ENCODE measurements around the gene RGS6. TPM values are rescaled to one million over a fixed set of nuclear protein-coding genes. Genes with fewer than 3 reads are reported as not detected.
"Not testable (repeated sequence)": the region's sequence is repeated elsewhere in the genome, so short reads cannot be mapped to it uniquely, and the experiment has no call there.

RGS6 gene
- total RNA-seq, 1 experiment from 2014 or later, result not detected

- intact Hi-C loops (cut with micrococcal nuclease), result no loop called here
- TF ChIP-seq, protein P1, sequence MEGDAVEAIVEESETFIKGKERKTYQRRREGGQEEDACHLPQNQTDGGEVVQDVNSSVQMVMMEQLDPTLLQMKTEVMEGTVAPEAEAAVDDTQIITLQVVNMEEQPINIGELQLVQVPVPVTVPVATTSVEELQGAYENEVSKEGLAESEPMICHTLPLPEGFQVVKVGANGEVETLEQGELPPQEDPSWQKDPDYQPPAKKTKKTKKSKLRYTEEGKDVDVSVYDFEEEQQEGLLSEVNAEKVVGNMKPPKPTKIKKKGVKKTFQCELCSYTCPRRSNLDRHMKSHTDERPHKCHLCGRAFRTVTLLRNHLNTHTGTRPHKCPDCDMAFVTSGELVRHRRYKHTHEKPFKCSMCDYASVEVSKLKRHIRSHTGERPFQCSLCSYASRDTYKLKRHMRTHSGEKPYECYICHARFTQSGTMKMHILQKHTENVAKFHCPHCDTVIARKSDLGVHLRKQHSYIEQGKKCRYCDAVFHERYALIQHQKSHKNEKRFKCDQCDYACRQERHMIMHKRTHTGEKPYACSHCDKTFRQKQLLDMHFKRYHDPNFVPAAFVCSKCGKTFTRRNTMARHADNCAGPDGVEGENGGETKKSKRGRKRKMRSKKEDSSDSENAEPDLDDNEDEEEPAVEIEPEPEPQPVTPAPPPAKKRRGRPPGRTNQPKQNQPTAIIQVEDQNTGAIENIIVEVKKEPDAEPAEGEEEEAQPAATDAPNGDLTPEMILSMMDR (IDR thresholded peaks at IDR 0.05; ENCODE audit: unreplicated experiment), result no peak
- POLR2A ChIA-PET, result no interaction called here
- Mint-ChIP-seq H3K36me3 (ENCODE audit: insufficient read depth, unreplicated experiment) (no peaks in the 10 kb centered on the region), H3K4me3 (ENCODE audit: unreplicated experiment) (no peak overlapping the region), H3K9me3 (ENCODE audit: unreplicated experiment) (no peaks in the 10 kb centered on the region), H3K27me3 (ENCODE audit: insufficient read depth, unreplicated experiment) (no peaks in the 10 kb centered on the region), H3K27ac (ENCODE audit: low read depth, unreplicated experiment) (no peak overlapping the region), H3K4me1 (ENCODE audit: insufficient read depth, unreplicated experiment) (peaks cover under 1% of the 10 kb centered on the region)
- no TSS peak for BruUV-seq (replicated peaks)
- no peak for DNase-seq (ENCODE audit: unreplicated experiment)
- CTCF ChIA-PET, result no interaction called here
Observed at GRCh38 chr14:72471346-72471745, 539.1 kb downstream of the RGS6 start.

- H3K4me1 Mint-ChIP-seq (ENCODE audit: insufficient read depth, unreplicated experiment), result peaks cover 12% of the 10 kb centered on the region
- ChIA-PET CTCF (interaction anchor here (0.7 kb wide), 1 partner anchor 321 kb away, joined by 3 read pairs; no protein-coding TSS in a partner anchor), POLR2A (no interaction called here)
- no peak for DNase-seq (ENCODE audit: unreplicated experiment)
- H3K36me3 Mint-ChIP-seq (ENCODE audit: insufficient read depth, unreplicated experiment), result no peaks in the 10 kb centered on the region
- H3K27me3 Mint-ChIP-seq (ENCODE audit: insufficient read depth, unreplicated experiment), result peaks cover 6% of the 10 kb centered on the region
- no peak overlapping the region for H3K27ac Mint-ChIP-seq (ENCODE audit: low read depth, unreplicated experiment)
- no TSS peak for BruUV-seq (replicated peaks)
- intact Hi-C loops (cut with micrococcal nuclease), result no loop called here
- no peaks in the 10 kb centered on the region for H3K9me3 Mint-ChIP-seq (ENCODE audit: unreplicated experiment)
- no peak overlapping the region for H3K4me3 Mint-ChIP-seq (ENCODE audit: unreplicated experiment)
- TF ChIP-seq, protein P1 (IDR thresholded peaks at IDR 0.05; ENCODE audit: unreplicated experiment), result peak; percentile 7
Observed at GRCh38 chr14:72472845-72473244, 540.6 kb downstream of the RGS6 start.

GRCh38 chr14:72476657-72477499 lies 544.6 kb downstream of the RGS6 start:
- H3K27ac Mint-ChIP-seq (ENCODE audit: low read depth, unreplicated experiment), result no peak overlapping the region
- POLR2A ChIA-PET, result interaction anchor here (0.6 to 1.3 kb wide), 2 partner anchors 19 to 453 kb away, joined by 3 read pairs; no protein-coding TSS in a partner anchor
- CTCF ChIA-PET, result interaction anchor here (0.6 to 2.1 kb wide), 5 partner anchors 20 to 1176 kb away, joined by 3 to 10 read pairs (median 4); no protein-coding TSS in a partner anchor

DNA sequence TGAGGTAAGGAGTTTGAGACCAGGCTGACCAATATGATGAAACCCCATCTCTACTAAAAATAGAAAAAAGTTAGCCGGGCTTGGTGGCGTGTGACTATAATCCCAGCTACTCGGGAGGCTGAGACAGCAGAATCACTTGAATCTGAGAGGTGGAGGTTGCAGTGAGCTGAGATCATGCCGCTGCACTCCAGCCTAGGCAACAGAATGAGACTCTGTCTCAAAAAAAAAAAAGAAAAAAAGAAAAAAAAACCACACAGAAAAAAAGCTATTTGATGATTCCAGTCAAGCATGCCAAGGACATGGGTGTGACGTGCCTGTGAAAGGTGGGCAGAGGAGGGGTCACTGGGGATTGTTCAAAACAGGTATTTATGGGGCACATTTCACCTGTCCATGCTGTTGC lies 545.3 kb downstream of the RGS6 start:
- H3K36me3 Mint-ChIP-seq (ENCODE audit: insufficient read depth, unreplicated experiment); DNase-seq (ENCODE audit: unreplicated experiment); H3K27ac Mint-ChIP-seq (ENCODE audit: low read depth, unreplicated experiment); H3K9me3 Mint-ChIP-seq (ENCODE audit: unreplicated experiment); BruUV-seq (replicated peaks); intact Hi-C loops (cut with micrococcal nuclease); H3K4me3 Mint-ChIP-seq (ENCODE audit: unreplicated experiment); POLR2A ChIA-PET: not testable (repeated sequence)
- Mint-ChIP-seq H3K4me1 (ENCODE audit: insufficient read depth, unreplicated experiment) (peaks cover 14% of the 10 kb centered on the region), H3K27me3 (ENCODE audit: insufficient read depth, unreplicated experiment) (peaks cover 30% of the 10 kb centered on the region)
- CTCF ChIA-PET, result interaction anchor here (0.6 to 2.1 kb wide), 3 partner anchors 36 to 1175 kb away, joined by 3 to 10 read pairs (median 3); no protein-coding TSS in a partner anchor

More at GRCh38 chr14:72476657-72477499, 544.6 kb downstream of the RGS6 start:
- Mint-ChIP-seq H3K9me3 (ENCODE audit: unreplicated experiment) (no peaks in the 10 kb centered on the region), H3K27me3 (ENCODE audit: insufficient read depth, unreplicated experiment) (peaks cover 30% of the 10 kb centered on the region), H3K4me1 (ENCODE audit: insufficient read depth, unreplicated experiment) (peaks cover 14% of the 10 kb centered on the region), H3K36me3 (ENCODE audit: insufficient read depth, unreplicated experiment) (no peaks in the 10 kb centered on the region), H3K4me3 (ENCODE audit: unreplicated experiment) (peak overlapping the region; percentile 40)
- DNase-seq (ENCODE audit: unreplicated experiment), result peak; percentile 74
- TF ChIP-seq, protein P1 (IDR thresholded peaks at IDR 0.05; ENCODE audit: unreplicated experiment), result no peak
- no TSS peak for BruUV-seq (replicated peaks)
- intact Hi-C loops (cut with micrococcal nuclease), result no loop called here

Data from MCF 10A (cell line).